Vagina (tissue), 2 donors: ENCODE data around the gene HACD2. TPM values are rescaled to one million over a fixed set of nuclear protein-coding genes. Genes with fewer than 3 reads are reported as not detected.

Experiments used
- DNase-seq, 2 donors: peaks; one replicate each; pipeline ENCODE4 v3.0.0-alpha.2; 2017; ENCODE audit errors: extremely low spot score in 2 of 2
- H3K27ac ChIP-seq: fragments of 200-600 bp; sonication (generic); one replicate; pipeline ENCODE4 v1.5.1; 2019
- H3K27me3 ChIP-seq: fragments of 200-600 bp; sonication (generic); one replicate; pipeline ENCODE4 v1.5.1; 2019
- H3K36me3 ChIP-seq, 2 donors: fragments of 200-600 bp; sonication (generic); one replicate each; pipeline ENCODE4 v1.5.1; 2017 to 2019
- H3K4me1 ChIP-seq: fragments of 200-600 bp; sonication (generic); one replicate; pipeline ENCODE4 v1.5.1; 2019
- H3K4me3 ChIP-seq, 2 donors: fragments of 200-600 bp; sonication (generic); 1 replicate in 1 of 2; 2 replicates in 1 of 2; pipeline ENCODE4 v1.5.1; 2016 to 2019
- H3K9me3 ChIP-seq: fragments of 200-600 bp; sonication (generic); one replicate; pipeline ENCODE4 v1.5.1; 2019
- CTCF ChIP-seq, 3 experiments: fragments of 450-650 bp in 2 of 3; fragments of 200-600 bp in 1 of 3; sonication (generic) in 1 of 3; IDR thresholded peaks; one replicate each; pipeline ENCODE4 v1.5.1; 2017 to 2019; ENCODE audit warnings: antibody characterized with exemption in 3 of 3, mild to moderate bottlenecking in 2 of 3, moderate library complexity in 2 of 3
- POLR2A ChIP-seq, 2 donors: fragments of 450-650 bp; IDR thresholded peaks; one replicate each; pipeline ENCODE4 v1.6.1; 2017; ENCODE audit warnings: antibody characterized with exemption in 2 of 2, mild to moderate bottlenecking in 2 of 2, moderate library complexity in 2 of 2
- POLR2AphosphoS5 ChIP-seq, 2 donors: sonication (generic); formaldehyde crosslinking; IDR thresholded peaks; one replicate each; pipeline ENCODE4 v1.9.0; 2017; ENCODE audit warnings: antibody characterized with exemption in 2 of 2, mild to moderate bottlenecking in 2 of 2, low read depth in 1 of 2; ENCODE audit not compliant: insufficient read depth in 1 of 2
- intact Hi-C: fragments of 100-400 bp; cut with DNase I; formaldehyde crosslinking; loops from one replicate; pipeline ENCODE4 v1.15.1; 2023
- total RNA-seq: library from RNA; depleted of rRNA; stranded (reverse); fragments of >200 nt; gene quantifications from one replicate; pipeline ENCODE4 v1.2.3, GENCODE V29; 2016

The HACD2 gene
- total RNA-seq, 1 donor from 2014 or later, result 26.3 TPM

DNA sequence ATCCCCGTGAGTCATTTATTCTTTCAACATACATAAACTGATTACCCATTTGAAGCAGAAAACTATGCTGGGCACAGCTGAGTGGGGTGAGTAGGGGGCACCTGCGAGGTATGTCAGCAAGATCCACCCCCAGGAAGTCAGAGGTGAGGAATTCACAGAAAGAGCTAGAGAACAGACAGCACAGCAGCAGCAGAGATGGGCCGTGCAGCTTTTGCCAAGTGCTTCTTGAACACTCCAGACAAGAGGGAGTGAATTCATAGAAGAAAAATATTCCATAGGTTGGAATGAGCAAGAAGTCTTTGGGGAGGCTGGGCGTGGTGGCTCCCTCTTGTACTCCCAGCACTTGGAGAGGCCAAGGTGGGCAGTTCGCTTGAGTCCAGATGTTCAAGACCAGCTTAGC, 126.6 kb downstream of the HACD2 start:
- H3K9me3 ChIP-seq, result no peaks in the 10 kb centered on the region
- H3K27ac ChIP-seq, result no peak overlapping the region
- intact Hi-C loops, result no loop called here
- no peak for DNase-seq
- H3K4me1 ChIP-seq, result no peaks in the 10 kb centered on the region
- no peak overlapping the region for H3K4me3 ChIP-seq
- TF ChIP-seq CTCF (IDR thresholded peaks at IDR 0.05), result no peak
- TF ChIP-seq POLR2A (IDR thresholded peaks at IDR 0.05), result no peak
- TF ChIP-seq POLR2AphosphoS5 (IDR thresholded peaks at IDR 0.05; ENCODE audit: insufficient read depth in 1 of 2, low read depth in 1 of 2), result no peak
- H3K27me3 ChIP-seq, result no peaks in the 10 kb centered on the region
- H3K36me3 ChIP-seq, result no peaks in the 10 kb centered on the region

DNA sequence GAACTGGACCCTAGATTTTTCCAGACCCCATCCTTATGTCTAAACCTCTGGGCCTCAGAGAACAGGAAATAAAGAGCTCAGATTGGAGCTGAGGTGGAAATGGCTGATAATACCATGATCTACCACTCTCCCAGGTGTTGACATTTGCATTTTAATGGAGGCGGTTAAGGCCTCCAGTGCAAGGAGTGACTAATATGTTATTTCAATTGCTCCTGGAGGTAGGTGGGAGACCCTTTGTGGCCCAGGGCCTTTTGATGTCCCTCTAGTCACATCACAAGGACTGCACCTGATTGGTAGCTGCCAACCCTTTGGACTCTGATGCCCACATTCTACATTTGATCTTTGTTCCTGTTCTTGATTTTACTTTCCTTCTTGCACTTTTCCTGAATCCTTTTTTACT, 127.0 kb downstream of the HACD2 start:
- Histone ChIP-seq H3K27me3 (no peaks in the 10 kb centered on the region), H3K9me3 (no peaks in the 10 kb centered on the region), H3K4me1 (no peaks in the 10 kb centered on the region), H3K4me3 (no peak overlapping the region), H3K36me3 (no peaks in the 10 kb centered on the region), H3K27ac (no peak overlapping the region)
- intact Hi-C loops, result no loop called here
- DNase-seq, result no peak
- TF ChIP-seq CTCF (IDR thresholded peaks at IDR 0.05) (no peak), POLR2A (IDR thresholded peaks at IDR 0.05) (no peak), POLR2AphosphoS5 (IDR thresholded peaks at IDR 0.05; ENCODE audit: insufficient read depth in 1 of 2, low read depth in 1 of 2) (no peak)

DNA sequence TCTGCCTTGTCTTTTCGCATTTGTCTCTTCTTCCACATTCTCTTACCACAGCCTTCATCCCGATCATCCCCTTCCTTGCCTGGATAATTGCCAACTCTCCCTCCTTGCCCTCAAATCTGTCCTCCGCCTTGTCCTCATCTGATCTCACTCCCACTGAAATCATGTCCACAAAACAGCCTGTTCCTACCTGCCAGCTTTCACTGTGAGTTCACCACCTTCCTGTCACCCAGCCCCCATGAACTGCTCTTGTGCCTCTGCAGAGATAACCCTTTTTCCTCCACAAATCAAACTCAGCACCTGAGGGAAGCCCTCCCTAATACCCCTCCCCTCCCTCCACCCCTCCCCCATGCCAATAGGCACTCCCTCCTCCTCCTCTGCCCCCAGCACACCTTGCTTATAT, 131.2 kb downstream of the HACD2 start:
- no peaks in the 10 kb centered on the region for H3K27me3 ChIP-seq
- H3K9me3 ChIP-seq, result no peaks in the 10 kb centered on the region
- no peaks in the 10 kb centered on the region for H3K36me3 ChIP-seq
- intact Hi-C loops, result no loop called here
- H3K4me3 ChIP-seq, result no peak overlapping the region
- H3K27ac ChIP-seq, result no peak overlapping the region
- no peak for TF ChIP-seq POLR2AphosphoS5 (IDR thresholded peaks at IDR 0.05; ENCODE audit: insufficient read depth in 1 of 2, low read depth in 1 of 2)
- TF ChIP-seq CTCF (IDR thresholded peaks at IDR 0.05), result no peak
- no peak for TF ChIP-seq POLR2A (IDR thresholded peaks at IDR 0.05)
- peaks cover 17% of the 10 kb centered on the region for H3K4me1 ChIP-seq
- DNase-seq, result no peak

GRCh38 chr3:123451186-123451585, 133.7 kb downstream of the HACD2 start:
- no peak overlapping the region for H3K27ac ChIP-seq
- H3K9me3 ChIP-seq, result no peaks in the 10 kb centered on the region
- no peaks in the 10 kb centered on the region for H3K27me3 ChIP-seq
- H3K36me3 ChIP-seq, result no peaks in the 10 kb centered on the region
- H3K4me3 ChIP-seq, result no peak overlapping the region
- peaks cover 23% of the 10 kb centered on the region for H3K4me1 ChIP-seq
- intact Hi-C loops, result no loop called here
- TF ChIP-seq POLR2AphosphoS5 (IDR thresholded peaks at IDR 0.05; ENCODE audit: insufficient read depth in 1 of 2, low read depth in 1 of 2) (no peak), POLR2A (IDR thresholded peaks at IDR 0.05) (no peak), CTCF (IDR thresholded peaks at IDR 0.05) (no peak)
- DNase-seq, result no peak

DNA sequence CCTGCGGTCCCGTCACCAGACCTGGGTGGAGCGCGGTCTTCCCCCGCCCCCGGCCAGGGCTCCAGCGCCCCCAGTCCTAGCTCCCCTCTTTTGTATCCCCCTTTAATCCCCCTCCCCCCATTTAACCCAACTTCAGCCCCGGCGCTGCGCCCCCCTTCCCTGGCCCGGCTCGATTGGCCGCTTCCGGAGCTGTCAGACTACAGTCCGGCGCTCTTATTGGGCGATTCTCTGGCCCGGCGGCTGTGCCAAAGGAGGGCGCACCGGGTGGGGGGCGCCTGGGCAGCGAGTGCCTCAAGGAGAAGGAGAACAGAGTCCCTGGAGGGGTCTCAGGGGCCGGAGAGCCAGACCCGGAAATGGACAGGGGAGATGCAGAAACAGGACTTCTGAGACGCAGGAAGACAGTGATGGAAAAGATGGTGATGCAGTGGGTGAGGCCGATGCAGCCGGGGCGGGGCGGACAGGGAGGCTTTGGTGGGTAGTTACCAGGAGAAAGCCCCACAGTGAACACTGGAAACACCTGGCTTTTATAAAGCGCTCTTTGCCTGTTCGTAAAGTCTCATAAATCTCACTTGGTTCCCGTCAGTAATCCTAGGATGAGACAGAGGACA, 134.8 kb downstream of the HACD2 start:
- Histone ChIP-seq H3K27me3 (no peaks in the 10 kb centered on the region), H3K9me3 (no peaks in the 10 kb centered on the region), H3K4me3 (peak overlapping the region; percentile 58 to 77), H3K36me3 (no peaks in the 10 kb centered on the region), H3K4me1 (peaks cover 23% of the 10 kb centered on the region), H3K27ac (peak overlapping the region; percentile 82)
- no peak for DNase-seq
- TF ChIP-seq POLR2A (IDR thresholded peaks at IDR 0.05), result no peak
- peak in 1 of 2 donors; percentile 55 for TF ChIP-seq POLR2AphosphoS5 (IDR thresholded peaks at IDR 0.05; ENCODE audit: insufficient read depth in 1 of 2, low read depth in 1 of 2)
- intact Hi-C loops, result loop anchor here (2.0 kb wide), 1 partner anchor 119 kb away; no protein-coding TSS in a partner anchor
